BE2C (cell line): ENCODE measurements around the gene UBXN1.

Source experiments
- DNase-seq: peaks from one replicate; pipeline ENCODE4 v3.0.0-alpha.2; 2020
- H3K27me3 ChIP-seq: fragments of 250-450 bp; sonication (Bioruptor Pico); 2 replicates; pipeline ENCODE4 v1.5.1; 2020; ENCODE audit warnings: mild to moderate bottlenecking
- H3K36me3 ChIP-seq: fragments of 250-450 bp; sonication (Bioruptor Pico); 2 replicates; pipeline ENCODE4 v1.5.1; 2020; ENCODE audit warnings: mild to moderate bottlenecking
- H3K4me1 ChIP-seq: fragments of 250-450 bp; sonication (Bioruptor Pico); 2 replicates; pipeline ENCODE4 v1.5.1; 2020
- H3K4me3 ChIP-seq: 2 replicates; pipeline ENCODE4 v1.5.1; 2011; ENCODE audit warnings: low read depth, low read length
- H3K9me3 ChIP-seq: fragments of 250-450 bp; sonication (Bioruptor Pico); 2 replicates; pipeline ENCODE4 v1.5.1; 2020
- TF ChIP-seq, protein P1 (sequence below): IDR thresholded peaks from 2 replicates; pipeline ENCODE4 v1.5.1; 2012; ENCODE audit warnings: mild to moderate bottlenecking, low read depth, low read length

The UBXN1 gene

DNA sequence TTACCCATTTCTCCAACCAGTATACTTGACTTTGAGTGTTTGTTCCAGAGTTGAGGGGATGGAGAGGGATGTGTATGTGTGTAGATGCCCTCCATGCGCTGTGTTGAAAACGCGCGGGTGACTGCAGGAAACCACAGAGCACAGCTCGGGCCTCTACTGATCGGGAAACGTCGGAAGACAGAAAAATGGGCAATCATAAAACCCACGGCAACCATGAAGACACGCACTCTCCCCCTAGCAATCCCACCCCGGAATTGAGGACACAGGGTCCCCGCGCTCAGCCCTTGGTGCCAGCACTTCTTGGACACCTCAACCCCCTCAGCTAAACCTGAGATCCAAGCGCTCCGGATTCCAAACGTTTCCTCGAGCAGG lies 7.7 kb downstream of the UBXN1 start:
- TF ChIP-seq, protein P1, sequence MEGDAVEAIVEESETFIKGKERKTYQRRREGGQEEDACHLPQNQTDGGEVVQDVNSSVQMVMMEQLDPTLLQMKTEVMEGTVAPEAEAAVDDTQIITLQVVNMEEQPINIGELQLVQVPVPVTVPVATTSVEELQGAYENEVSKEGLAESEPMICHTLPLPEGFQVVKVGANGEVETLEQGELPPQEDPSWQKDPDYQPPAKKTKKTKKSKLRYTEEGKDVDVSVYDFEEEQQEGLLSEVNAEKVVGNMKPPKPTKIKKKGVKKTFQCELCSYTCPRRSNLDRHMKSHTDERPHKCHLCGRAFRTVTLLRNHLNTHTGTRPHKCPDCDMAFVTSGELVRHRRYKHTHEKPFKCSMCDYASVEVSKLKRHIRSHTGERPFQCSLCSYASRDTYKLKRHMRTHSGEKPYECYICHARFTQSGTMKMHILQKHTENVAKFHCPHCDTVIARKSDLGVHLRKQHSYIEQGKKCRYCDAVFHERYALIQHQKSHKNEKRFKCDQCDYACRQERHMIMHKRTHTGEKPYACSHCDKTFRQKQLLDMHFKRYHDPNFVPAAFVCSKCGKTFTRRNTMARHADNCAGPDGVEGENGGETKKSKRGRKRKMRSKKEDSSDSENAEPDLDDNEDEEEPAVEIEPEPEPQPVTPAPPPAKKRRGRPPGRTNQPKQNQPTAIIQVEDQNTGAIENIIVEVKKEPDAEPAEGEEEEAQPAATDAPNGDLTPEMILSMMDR: no peak
- H3K4me3 ChIP-seq: peak overlapping the region; percentile 77
- no peaks in the 10 kb centered on the region for H3K27me3 ChIP-seq
- no peak for DNase-seq
- H3K9me3 ChIP-seq: no peaks in the 10 kb centered on the region
- H3K36me3 ChIP-seq: peaks cover 18% of the 10 kb centered on the region
- H3K4me1 ChIP-seq: no peaks in the 10 kb centered on the region

DNA sequence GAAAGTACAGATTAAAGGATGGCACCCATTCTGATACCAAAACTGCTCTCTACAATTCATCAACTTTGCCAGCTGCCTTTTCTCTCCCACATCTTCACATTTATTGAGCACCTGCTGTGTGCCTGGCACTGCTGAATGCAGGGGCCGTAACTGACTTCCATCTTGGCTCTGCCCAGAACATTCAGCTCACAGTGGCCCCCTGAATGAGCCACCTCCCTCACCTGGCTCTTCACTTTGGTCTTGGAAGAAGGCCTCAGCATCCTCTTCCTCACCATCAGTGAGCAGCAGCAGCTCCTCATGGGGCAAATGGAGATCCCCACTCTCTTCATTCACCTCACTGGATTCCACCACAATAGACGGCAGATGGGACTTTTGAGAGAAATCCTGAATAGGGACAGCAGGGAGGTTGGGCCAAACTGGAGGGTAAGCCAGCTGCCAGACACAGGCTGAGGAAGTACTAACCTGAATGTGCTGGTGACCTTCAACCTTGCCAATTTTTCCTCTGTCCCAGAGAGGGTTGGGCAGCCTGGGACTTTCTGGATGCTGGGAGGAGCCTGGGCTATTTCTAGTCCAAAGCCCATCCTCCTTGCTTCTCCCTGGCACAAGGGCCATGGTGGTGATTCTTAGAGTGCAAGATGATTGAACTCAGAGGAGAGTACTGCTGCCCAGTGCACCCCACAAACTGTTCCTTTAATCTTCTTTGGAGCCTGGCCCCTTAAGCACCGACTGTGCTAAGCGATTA lies 9.3 kb downstream of the UBXN1 start:
- Histone ChIP-seq H3K4me1 (no peaks in the 10 kb centered on the region), H3K9me3 (no peaks in the 10 kb centered on the region), H3K36me3 (peaks cover 23% of the 10 kb centered on the region), H3K27me3 (no peaks in the 10 kb centered on the region), H3K4me3 (no peak overlapping the region)
- no peak for DNase-seq
- TF ChIP-seq, protein P1: no peak

DNA sequence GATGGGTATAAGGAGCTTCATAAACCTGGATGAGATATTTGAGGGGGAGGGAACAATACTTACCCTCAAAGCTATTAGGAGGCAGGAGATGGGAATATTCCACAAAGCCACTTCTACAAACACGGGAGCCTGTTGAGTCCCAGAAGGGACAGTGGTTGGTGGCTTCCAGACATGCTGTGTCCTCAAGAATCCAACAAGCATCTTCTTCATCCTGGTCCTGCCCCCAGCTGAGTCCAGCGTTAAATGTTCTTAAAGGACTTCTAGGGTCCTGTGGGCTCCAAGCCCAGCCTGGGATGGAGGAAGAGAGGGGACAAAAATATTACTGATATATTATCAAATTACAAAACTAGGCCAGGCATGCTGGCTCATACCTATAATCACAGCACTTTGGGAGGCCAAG lies 11.4 kb downstream of the UBXN1 start:
- Histone ChIP-seq H3K36me3 (peaks cover 24% of the 10 kb centered on the region), H3K4me3 (peak overlapping the region; percentile 93), H3K9me3 (no peaks in the 10 kb centered on the region), H3K4me1 (no peaks in the 10 kb centered on the region), H3K27me3 (no peaks in the 10 kb centered on the region)
- DNase-seq: no peak
- TF ChIP-seq, protein P1: no peak

DNA sequence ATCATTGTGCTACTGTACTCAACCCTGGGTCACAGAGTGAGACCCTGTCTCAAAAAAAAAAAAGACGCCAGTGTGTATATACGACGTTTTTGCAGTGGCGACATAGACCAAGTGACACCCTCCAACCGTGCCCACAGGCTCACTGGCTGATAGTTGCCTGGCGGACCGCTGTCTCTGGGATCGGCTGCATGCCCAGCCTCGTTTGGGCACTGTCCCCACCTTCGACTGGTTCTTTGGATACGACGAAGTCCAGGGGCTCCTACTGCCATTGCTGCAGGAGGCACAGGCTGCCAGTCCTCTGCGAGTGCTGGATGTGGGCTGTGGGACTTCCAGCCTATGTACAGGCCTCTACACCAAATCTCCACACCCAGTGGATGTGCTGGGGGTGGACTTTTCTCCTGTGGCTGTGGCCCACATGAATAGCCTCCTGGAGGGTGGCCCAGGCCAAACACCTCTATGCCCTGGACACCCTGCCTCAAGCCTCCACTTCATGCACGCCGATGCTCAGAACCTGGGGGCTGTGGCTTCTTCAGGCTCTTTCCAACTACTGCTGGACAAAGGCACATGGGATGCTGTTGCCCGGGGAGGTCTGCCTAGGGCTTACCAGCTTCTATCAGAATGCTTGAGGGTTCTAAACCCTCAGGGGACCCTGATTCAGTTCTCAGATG lies 12.5 kb downstream of the UBXN1 start:
- no peak for DNase-seq
- no peaks in the 10 kb centered on the region for H3K9me3 ChIP-seq

DNA sequence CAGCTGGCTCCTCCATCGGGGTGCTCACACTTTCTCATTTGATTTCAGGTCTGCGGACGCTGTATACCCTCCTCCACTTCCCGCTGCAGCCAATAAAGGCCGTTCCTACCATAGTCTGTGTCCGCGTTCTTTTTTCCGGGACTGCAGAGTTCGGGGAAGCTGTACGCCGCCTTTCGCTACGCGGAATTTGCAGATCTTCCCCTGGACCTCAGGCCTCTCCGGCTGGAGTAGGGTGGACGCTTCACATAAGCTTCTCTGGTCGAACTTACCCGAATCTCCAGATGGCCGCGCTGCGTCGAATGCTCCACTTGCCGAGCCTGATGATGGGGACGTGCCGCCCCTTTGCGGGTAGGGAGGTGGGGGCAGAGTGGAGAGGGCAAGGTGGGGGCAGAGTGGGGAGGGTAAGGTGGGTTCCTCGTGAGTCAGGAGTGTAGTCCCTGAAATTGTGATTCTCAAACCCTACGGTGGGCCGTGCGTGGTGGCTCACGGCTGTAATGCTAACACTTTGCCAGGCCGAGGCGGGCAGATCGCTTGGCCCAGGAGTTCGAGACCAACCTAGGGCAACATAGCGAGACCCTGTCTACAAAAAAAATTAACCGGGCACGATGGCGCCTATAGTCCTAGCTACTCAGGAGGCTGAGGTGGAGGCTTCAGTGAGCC lies 13.1 kb downstream of the UBXN1 start:
- H3K36me3 ChIP-seq: peaks cover 27% of the 10 kb centered on the region
- H3K27me3 ChIP-seq: no peaks in the 10 kb centered on the region
- no peaks in the 10 kb centered on the region for H3K9me3 ChIP-seq
- peak; percentile 24 for DNase-seq
- H3K4me3 ChIP-seq: peak overlapping the region; percentile 93
- TF ChIP-seq, protein P1: no peak
- H3K4me1 ChIP-seq: no peaks in the 10 kb centered on the region

More for the DNA sequence above, 12.5 kb downstream of the UBXN1 start:
- Histone ChIP-seq H3K4me3 (peak overlapping the region; percentile 93), H3K27me3 (no peaks in the 10 kb centered on the region), H3K36me3 (peaks cover 27% of the 10 kb centered on the region), H3K4me1 (no peaks in the 10 kb centered on the region)
- TF ChIP-seq, protein P1: no peak
